Panc1 (cell line): ENCODE measurements around the gene EME1. TPM values are rescaled to one million over a fixed set of nuclear protein-coding genes. Genes with fewer than 3 reads are reported as not detected.
A peak's percentile ranks its signal among the peaks of the same experiment; 100 is the strongest.

Source experiments
- ATAC-seq: fragments of 200-7000 bp; cut with Tn5 transposase; 2 replicates; pipeline ENCODE4 v1.9.1; 2020; ENCODE audit warnings: mild to moderate bottlenecking, moderate library complexity
- BruUV-seq: library from RNA; stranded (reverse); fragments of 400-500 nt; replicated peaks from 2 replicates; lab custom pipeline; 2021; lab: Mats Ljungman, UMichigan
- CTCF ChIA-PET: fragments of 300-600 bp; sonication (Branson Sonifier 250); formaldehyde crosslinking; loops from one replicate; lab custom pipeline; 2022; ENCODE audit warnings: antibody characterized with exemption; lab: Charles Lee
- POLR2A ChIA-PET: fragments of 300-600 bp; sonication (Branson Sonifier 250); formaldehyde crosslinking; loops from one replicate; lab custom pipeline; 2022; ENCODE audit warnings: antibody characterized with exemption; lab: Charles Lee
- DNase-seq: peaks from one replicate; pipeline ENCODE4 v3.0.0-alpha.2; 2010; ENCODE audit warnings: low read depth, low spot score
- H3K27ac ChIP-seq: 2 replicates; pipeline ENCODE4 v1.5.1; 2011; ENCODE audit warnings: mild to moderate bottlenecking, low read length, inconsistent platforms
- H3K27me3 ChIP-seq: fragments of 200-500 bp; sonication (Bioruptor generic); 2 replicates; pipeline ENCODE4 v1.6.0; 2014; ENCODE audit warnings: low read length, inconsistent platforms; ENCODE audit not compliant: control insufficient read depth, insufficient read depth
- H3K36me3 ChIP-seq: fragments of 200-500 bp; sonication (Bioruptor generic); 2 replicates; pipeline ENCODE4 v1.5.1; 2014; ENCODE audit warnings: inconsistent platforms, mild to moderate bottlenecking, low read length, moderate library complexity; ENCODE audit not compliant: control insufficient read depth, insufficient read depth
- H3K4me1 ChIP-seq: 2 replicates; pipeline ENCODE4 v1.5.1; 2011; ENCODE audit warnings: inconsistent platforms, mild to moderate bottlenecking, low read length, moderate library complexity; ENCODE audit not compliant: control insufficient read depth, insufficient read depth
- H3K4me3 ChIP-seq, 2 experiments: 2 replicates each; pipeline ENCODE4 v1.5.1; 2011 to 2012; ENCODE audit warnings: low read depth in 2 of 2, low read length in 2 of 2, mild to moderate bottlenecking in 2 of 2, inconsistent platforms in 1 of 2, moderate library complexity in 1 of 2
- H3K9me3 ChIP-seq: fragments of 200-500 bp; sonication (Bioruptor generic); 2 replicates; pipeline ENCODE4 v1.5.1; 2014; ENCODE audit warnings: low read depth, mild to moderate bottlenecking, inconsistent platforms, low read length, moderate library complexity; ENCODE audit not compliant: control insufficient read depth, insufficient read depth
- CTCF ChIP-seq: fragments of 450-650 bp; IDR thresholded peaks from 2 replicates; pipeline ENCODE4 v1.5.1; 2017; ENCODE audit warnings: mild to moderate bottlenecking
- POLR2AphosphoS5 ChIP-seq: IDR thresholded peaks from 2 replicates; pipeline ENCODE4 v1.6.1; 2012; ENCODE audit warnings: mild to moderate bottlenecking, low read depth, low read length, moderate library complexity
- REST ChIP-seq, 2 experiments: IDR thresholded peaks; 2 replicates each; pipeline ENCODE4 v1.6.1; 2011 to 2012; ENCODE audit warnings: low read depth in 2 of 2, control low read depth in 1 of 2, low read length in 1 of 2, mild to moderate bottlenecking in 1 of 2, moderate library complexity in 1 of 2; ENCODE audit not compliant: insufficient read depth in 1 of 2
- SIN3A ChIP-seq: IDR thresholded peaks from 2 replicates; pipeline ENCODE4 v1.6.1; 2012; ENCODE audit warnings: low read depth, mild to moderate bottlenecking, low read length, moderate library complexity, borderline replicate concordance; ENCODE audit not compliant: insufficient read depth
- TCF7L2 ChIP-seq: IDR thresholded peaks from 2 replicates; pipeline ENCODE4 v1.6.1; 2011; ENCODE audit warnings: mild to moderate bottlenecking, low read depth, low read length, inconsistent platforms
- in situ Hi-C: cut with HindIII; loops from 2 replicates; pipeline ENCODE4 v1.10.0; 2016; ENCODE audit warnings: low sequenced_read_pairs, low pct_unique_long_range_greater_than_20kb
- intact Hi-C: fragments of 100-400 bp; cut with micrococcal nuclease; formaldehyde crosslinking; loops from one replicate; pipeline ENCODE4 v1.10.0; 2022; ENCODE audit not compliant: unreplicated experiment
- total RNA-seq: library from RNA; stranded (reverse); gene quantifications from one replicate; pipeline ENCODE4 v1.2.1, GENCODE V29; 2021; ENCODE audit not compliant: unreplicated experiment

Gene EME1
- total RNA-seq, 1 experiment from 2014 or later = 15.3 TPM

DNA sequence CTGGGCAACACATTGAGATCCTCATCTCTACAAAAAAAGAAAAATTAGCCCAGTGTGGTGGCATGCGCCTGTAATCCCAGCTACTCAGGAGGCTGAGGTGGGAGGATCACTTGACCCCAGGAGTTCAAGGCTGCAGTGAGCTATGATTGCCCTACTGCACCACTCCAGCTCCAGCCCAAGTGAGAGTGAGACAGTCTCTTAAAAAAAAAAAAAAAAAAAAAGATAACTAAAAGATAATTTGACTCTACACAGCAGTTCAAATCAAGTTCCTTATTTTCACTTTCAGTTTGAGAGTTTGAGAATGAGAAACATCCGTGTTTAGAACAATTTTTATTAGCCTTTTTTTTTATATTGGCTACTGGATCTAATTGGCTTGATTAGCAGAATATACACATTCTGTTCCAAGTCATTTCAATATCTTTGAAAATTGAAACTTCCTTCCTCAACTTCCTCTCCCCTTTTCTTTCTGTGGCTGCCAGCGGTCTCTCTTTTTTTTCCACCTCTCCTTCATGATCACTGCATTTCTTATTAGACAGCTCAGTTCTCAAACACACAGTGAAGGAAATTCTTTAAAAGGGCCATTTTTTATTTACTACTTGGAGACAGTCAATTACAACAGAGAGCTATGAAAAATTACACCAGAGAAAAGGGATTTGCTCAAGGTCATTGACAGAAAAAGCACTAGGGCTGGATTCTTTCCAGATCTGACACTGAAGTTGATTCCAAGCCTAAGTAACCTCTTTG lies 48.5 kb downstream of the EME1 start:
- H3K27ac ChIP-seq = 0 out of 2 replicates have a peak overlapping the region, but pooled peaks have one; percentile 7
- intact Hi-C loops = no loop called here
- H3K36me3 ChIP-seq = no peaks in the 10 kb centered on the region; the same call in 1 of the 2 replicates
- H3K4me3 ChIP-seq = peak overlapping the region; percentile 1 to 4; a peak in 2 of 4 replicates
- ChIA-PET POLR2A (interaction anchor here (0.6 kb wide), 1 partner anchor 16 kb away, joined by 5 read pairs; no protein-coding TSS in a partner anchor), CTCF (interaction anchor here (0.6 to 0.8 kb wide), 2 partner anchors 149 to 154 kb away, joined by 10 read pairs; no protein-coding TSS in a partner anchor)
- DNase-seq = no peak
- H3K9me3 ChIP-seq = no peaks in the 10 kb centered on the region
- ATAC-seq = no peak
- no peak for TF ChIP-seq TCF7L2
- TF ChIP-seq CTCF = no peak
- TF ChIP-seq REST (IDR thresholded peaks at IDR 0.05; ENCODE audit: insufficient read depth in 1 of 2, low read depth in 2 of 2, low read length in 1 of 2) = no peak
- TF ChIP-seq SIN3A = no peak
- TF ChIP-seq POLR2AphosphoS5 = no peak
- in situ Hi-C loops = no loop called here
- BruUV-seq = no TSS peak
- peaks cover 9% of the 10 kb centered on the region for H3K4me1 ChIP-seq
- H3K27me3 ChIP-seq = no peaks in the 10 kb centered on the region

- in situ Hi-C loops (no loop called here), intact Hi-C loops (no loop called here)
- Histone ChIP-seq H3K9me3 (no peaks in the 10 kb centered on the region), H3K36me3 (no peaks in the 10 kb centered on the region; the same call in 1 of the 2 replicates), H3K27ac (no peak overlapping the region), H3K4me3 (no peak overlapping the region), H3K27me3 (no peaks in the 10 kb centered on the region), H3K4me1 (peaks cover 20% of the 10 kb centered on the region)
- no TSS peak for BruUV-seq
- ChIA-PET CTCF (no interaction called here), POLR2A (interaction anchor here (0.6 kb wide), 1 partner anchor 307 kb away, joined by 3 read pairs; no protein-coding TSS in a partner anchor)
- DNase-seq = no peak
- ATAC-seq = no peak
- TF ChIP-seq POLR2AphosphoS5 (no peak), REST (IDR thresholded peaks at IDR 0.05; ENCODE audit: insufficient read depth in 1 of 2, low read depth in 2 of 2, low read length in 1 of 2) (no peak), TCF7L2 (no peak)
These were observed 49.7 kb downstream of the EME1 start for GRCh38 chr17:50422738-50423137.
